GM23338 (cell line): ENCODE results near the gene TENM3.

Experiments
- CREB1 ChIP-seq: fragments of 250-450 bp; sonication (Bioruptor Pico); IDR thresholded peaks from 2 replicates; pipeline ENCODE4 v1.5.0; 2020; ENCODE audit warnings: low read depth, mild to moderate bottlenecking, moderate library complexity
- CTCF ChIP-seq, 2 experiments: fragments of 200-600 bp in 1 of 2; sonication (generic) in 1 of 2; conservative IDR thresholded peaks; 2 replicates each; pipeline versions ENCODE4 v1.5.1 to v1.6.1; 2016 to 2017; ENCODE audit warnings: antibody characterized with exemption in 2 of 2, low read depth in 2 of 2, mild to moderate bottlenecking in 2 of 2, moderate library complexity in 1 of 2
- ETS1 ChIP-seq: IDR thresholded peaks from 2 replicates; pipeline ENCODE4 v1.6.1; 2016; ENCODE audit warnings: antibody characterized with exemption
- EZH2 ChIP-seq: fragments of 200-600 bp; sonication (generic); IDR thresholded peaks from one replicate; pipeline ENCODE4 v1.8.0; 2017; ENCODE audit warnings: antibody characterized with exemption, mild to moderate bottlenecking, low read depth; ENCODE audit not compliant: unreplicated experiment
- EZH2phosphoT487 ChIP-seq: fragments of 200-600 bp; sonication (generic); IDR thresholded peaks from one replicate; pipeline ENCODE4 v1.8.1; 2018; ENCODE audit warnings: antibody characterized with exemption; ENCODE audit not compliant: unreplicated experiment
- JUNB ChIP-seq: IDR thresholded peaks from one replicate; pipeline ENCODE4 v1.6.1; 2016; ENCODE audit warnings: antibody characterized with exemption; ENCODE audit not compliant: unreplicated experiment
- NANOG ChIP-seq: IDR thresholded peaks from 2 replicates; pipeline ENCODE4 v1.6.1; 2016; ENCODE audit warnings: antibody characterized with exemption, borderline replicate concordance
- POLR2AphosphoS5 ChIP-seq: IDR thresholded peaks from 2 replicates; pipeline ENCODE4 v1.6.1; 2016; ENCODE audit warnings: antibody characterized with exemption, low read depth
- REST ChIP-seq: IDR thresholded peaks from one replicate; pipeline ENCODE4 v1.6.1; 2018; ENCODE audit warnings: antibody characterized with exemption; ENCODE audit not compliant: unreplicated experiment
- STAT1 ChIP-seq: IDR thresholded peaks from one replicate; pipeline ENCODE4 v1.6.1; 2016; ENCODE audit warnings: antibody characterized with exemption; ENCODE audit not compliant: unreplicated experiment
- ZNF462 ChIP-seq: fragments of 250-450 bp; sonication (Bioruptor Pico); IDR thresholded peaks from 2 replicates; pipeline ENCODE4 v1.5.0; 2020; ENCODE audit warnings: mild to moderate bottlenecking, moderate library complexity

- no peak for TF ChIP-seq CTCF (conservative IDR thresholded peaks at IDR 0.05; ENCODE audit: low read depth in 2 of 2)
- no peak for TF ChIP-seq POLR2AphosphoS5
- no peak for TF ChIP-seq EZH2
- TF ChIP-seq NANOG = peak; percentile 54; the same call in 1 of the 2 replicates
- no peak for TF ChIP-seq JUNB
- TF ChIP-seq STAT1 = no peak
- no peak for TF ChIP-seq ZNF462 (CRISPR knock-in tag)
- no peak for TF ChIP-seq REST
- no peak for TF ChIP-seq EZH2phosphoT487
- TF ChIP-seq CREB1 (CRISPR knock-in tag) = no peak
- no peak for TF ChIP-seq ETS1
These were observed 35.3 kb upstream of the TENM3 start for GRCh38 chr4:182207830-182208396.
